Central memory CD4-positive, alpha-beta T cell (primary cell): Measurements from ENCODE around the gene SLAMF7.

ENCODE experiments used
- DNase-seq: peaks from one replicate; pipeline ENCODE4 v3.0.0; 2022

The SLAMF7 gene

GRCh38 chr1:160747717-160748116 is 8.7 kb downstream of the SLAMF7 start:
- DNase-seq, result no peak

DNA sequence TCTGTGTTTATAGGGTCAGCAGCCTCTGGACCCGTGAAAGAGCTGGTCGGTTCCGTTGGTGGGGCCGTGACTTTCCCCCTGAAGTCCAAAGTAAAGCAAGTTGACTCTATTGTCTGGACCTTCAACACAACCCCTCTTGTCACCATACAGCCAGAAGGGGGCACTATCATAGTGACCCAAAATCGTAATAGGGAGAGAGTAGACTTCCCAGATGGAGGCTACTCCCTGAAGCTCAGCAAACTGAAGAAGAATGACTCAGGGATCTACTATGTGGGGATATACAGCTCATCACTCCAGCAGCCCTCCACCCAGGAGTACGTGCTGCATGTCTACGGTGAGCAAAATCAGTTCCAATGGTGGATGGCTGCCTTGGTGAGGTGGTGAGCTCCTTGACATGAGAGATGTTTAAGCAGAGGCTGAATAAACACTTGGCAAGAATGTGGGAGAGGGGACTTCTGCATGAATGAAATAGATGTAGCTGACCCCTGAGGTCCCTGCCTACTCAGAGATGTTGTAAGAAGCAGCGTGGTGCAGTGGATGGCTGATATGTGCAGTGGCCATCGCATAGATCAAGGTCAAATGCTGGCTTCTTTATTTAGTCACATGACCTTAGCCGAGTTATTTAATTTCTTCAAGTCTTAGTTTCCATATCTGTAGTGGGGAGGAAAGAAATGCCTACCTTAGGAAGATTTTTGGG is 9.3 kb downstream of the SLAMF7 start:
- DNase-seq, result no peak

- DNase-seq, result no peak
Measured at GRCh38 chr1:160748878-160749269, 9.8 kb downstream of the SLAMF7 start.

DNA sequence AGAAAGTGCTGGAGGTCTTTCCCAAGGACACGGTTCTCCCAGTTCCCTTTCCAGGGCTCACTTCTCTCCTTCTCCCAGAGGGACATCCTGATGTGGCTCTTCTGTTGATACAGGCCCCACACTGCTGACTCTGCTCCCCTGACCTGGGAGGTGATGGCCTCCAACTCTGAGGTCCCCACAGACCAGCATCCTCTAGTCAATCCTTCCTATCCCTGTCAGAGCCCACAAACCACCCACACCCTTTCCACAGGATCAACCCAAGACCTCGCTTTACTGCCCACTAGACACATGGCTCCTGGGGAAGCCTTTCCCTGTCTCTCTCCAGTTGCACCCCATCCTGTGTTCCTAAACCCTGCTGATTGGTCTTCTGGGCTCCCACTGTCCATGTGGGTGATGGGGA is 11.6 kb downstream of the SLAMF7 start:
- no peak for DNase-seq

DNA sequence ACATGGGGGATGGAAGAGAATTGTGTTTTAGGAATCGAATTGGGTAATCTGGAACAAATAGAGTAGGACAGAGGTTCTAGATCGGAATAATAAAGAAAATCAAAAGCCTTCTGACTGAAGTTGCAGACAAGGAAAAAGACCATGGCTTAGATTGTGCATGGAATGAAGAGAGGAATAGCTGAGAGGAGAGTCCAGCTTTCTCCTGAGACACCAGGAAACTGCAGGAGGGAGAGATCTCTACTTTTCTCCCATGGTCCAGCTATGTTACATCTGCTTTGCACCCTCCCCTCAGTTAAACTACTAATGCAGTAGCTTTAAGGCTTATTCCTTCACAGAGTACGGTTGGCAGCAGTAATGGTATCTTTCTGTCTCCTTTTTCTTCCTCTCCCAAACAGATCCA is 13.4 kb downstream of the SLAMF7 start:
- no peak for DNase-seq

DNA sequence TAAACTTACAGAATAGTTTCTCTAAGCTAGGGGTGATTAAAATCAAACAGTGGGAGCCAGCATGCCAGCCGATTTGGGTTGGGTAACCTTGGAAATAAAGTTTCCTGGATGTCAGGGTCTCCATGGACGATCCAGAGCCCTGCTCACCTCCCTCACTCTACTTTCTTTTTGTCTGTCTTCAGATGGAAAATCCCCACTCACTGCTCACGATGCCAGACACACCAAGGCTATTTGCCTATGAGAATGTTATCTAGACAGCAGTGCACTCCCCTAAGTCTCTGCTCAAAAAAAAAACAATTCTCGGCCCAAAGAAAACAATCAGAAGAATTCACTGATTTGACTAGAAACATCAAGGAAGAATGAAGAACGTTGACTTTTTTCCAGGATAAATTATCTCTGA is 13.9 kb downstream of the SLAMF7 start:
- no peak for DNase-seq

DNA sequence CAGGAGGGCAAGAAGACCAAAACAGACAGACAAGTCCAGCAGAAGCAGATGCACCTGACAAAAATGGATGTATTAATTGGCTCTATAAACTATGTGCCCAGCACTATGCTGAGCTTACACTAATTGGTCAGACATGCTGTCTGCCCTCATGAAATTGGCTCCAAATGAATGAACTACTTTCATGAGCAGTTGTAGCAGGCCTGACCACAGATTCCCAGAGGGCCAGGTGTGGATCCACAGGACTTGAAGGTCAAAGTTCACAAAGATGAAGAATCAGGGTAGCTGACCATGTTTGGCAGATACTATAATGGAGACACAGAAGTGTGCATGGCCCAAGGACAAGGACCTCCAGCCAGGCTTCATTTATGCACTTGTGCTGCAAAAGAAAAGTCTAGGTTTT is 14.5 kb downstream of the SLAMF7 start:
- DNase-seq, result no peak

GRCh38 chr1:160755461-160755860 is 16.4 kb downstream of the SLAMF7 start:
- no peak for DNase-seq

GRCh38 chr1:160755911-160756848 is 17.1 kb downstream of the SLAMF7 start:
- no peak for DNase-seq

- DNase-seq, result no peak
Measured at GRCh38 chr1:160756849-160757201, 17.8 kb downstream of the SLAMF7 start.

DNA sequence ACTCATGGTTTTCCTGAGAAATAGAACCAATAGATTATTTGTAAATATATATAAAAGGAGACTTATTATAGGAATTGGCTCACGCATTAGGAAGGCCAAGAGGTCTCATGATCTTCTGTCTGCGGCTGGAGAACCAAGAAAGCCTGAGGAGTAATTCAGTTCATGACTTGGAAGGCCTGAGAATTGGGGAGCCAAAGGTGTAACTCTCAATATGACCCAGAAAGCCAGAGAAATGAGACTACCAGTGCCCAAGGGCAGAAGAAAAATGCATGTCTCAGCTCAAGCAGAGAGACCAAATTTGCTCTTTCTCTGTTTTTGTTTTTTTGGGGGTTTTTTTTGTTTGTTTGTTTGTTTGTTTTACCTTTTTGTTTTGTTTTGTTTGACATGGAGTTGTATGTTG is 19.5 kb downstream of the SLAMF7 start:
- no peak for DNase-seq

- no peak for DNase-seq
Measured at GRCh38 chr1:160759740-160760139, 20.7 kb downstream of the SLAMF7 start.

- no peak for DNase-seq
Measured at GRCh38 chr1:160761046-160761445, 22.0 kb downstream of the SLAMF7 start.

GRCh38 chr1:160761886-160762285 is 22.8 kb downstream of the SLAMF7 start:
- DNase-seq, result no peak

GRCh38 chr1:160763993-160764392 is 24.9 kb downstream of the SLAMF7 start:
- DNase-seq, result no peak

GRCh38 chr1:160767395-160768294 is 28.6 kb downstream of the SLAMF7 start:
- DNase-seq, result peak; percentile 16

- peak; percentile 82 for DNase-seq
Measured at GRCh38 chr1:160768295-160768657, 29.2 kb downstream of the SLAMF7 start.

DNA sequence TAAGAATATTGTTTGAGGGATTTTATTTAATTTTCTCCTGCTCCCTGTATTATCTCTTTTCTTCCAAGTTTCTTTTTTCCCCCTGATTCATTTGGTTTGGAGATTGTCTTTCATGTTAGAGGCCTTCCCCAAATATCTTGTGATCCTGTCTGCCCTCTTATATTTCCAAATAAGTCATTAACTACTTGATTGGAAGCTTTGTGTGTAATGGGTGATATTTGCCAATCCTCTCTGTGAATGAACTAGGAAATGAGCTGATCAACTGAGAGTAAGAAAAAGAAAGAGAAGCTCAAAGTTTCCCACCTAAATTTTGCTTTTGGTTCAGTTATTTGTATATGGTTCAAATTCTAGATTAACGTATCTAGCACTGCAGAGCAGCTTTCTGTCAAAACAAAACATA is 33.3 kb downstream of the SLAMF7 start:
- DNase-seq, result no peak

- no peak for DNase-seq
Measured at GRCh38 chr1:160773093-160773492, 34.0 kb downstream of the SLAMF7 start.

DNA sequence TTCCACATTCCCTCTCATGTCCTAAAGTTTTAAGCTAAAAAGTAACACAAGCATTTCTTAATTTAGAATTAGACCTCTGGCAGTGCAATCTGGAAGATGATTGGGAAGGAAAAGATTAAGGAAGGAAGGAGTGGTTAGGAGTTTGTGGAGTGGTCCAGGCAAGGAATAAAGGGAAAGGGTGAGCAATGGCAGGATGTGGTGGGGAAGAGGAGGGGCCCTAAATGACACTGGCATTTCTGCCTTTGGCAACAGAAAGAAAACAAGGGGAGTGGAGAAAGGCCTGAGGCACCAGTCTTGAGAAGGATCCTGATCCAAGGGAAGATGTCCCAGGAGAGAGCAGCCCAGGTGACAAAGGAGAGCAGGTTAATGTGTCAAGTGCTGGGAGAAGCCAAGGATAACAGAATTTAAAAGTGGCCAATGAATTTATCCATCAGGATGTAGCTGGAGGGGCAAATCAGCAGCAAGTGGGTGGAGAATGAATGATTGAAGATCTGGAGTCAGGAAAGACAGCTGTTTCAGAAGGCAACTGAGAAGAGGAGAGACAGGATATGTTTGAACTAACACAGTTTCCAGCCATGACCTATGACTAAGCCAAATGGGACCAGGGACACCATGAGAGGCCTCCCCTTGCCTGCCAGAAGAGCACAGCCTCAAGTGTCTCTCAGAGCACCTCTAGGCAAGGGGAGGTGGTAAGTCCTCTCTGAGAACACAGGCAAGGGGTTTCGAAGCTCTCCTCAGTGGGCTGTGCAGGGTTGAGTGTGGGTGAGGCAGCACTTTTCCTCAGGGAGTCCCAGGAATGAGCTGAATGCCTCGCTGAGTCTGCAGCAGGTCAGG is 36.1 kb downstream of the SLAMF7 start:
- DNase-seq, result no peak

DNA sequence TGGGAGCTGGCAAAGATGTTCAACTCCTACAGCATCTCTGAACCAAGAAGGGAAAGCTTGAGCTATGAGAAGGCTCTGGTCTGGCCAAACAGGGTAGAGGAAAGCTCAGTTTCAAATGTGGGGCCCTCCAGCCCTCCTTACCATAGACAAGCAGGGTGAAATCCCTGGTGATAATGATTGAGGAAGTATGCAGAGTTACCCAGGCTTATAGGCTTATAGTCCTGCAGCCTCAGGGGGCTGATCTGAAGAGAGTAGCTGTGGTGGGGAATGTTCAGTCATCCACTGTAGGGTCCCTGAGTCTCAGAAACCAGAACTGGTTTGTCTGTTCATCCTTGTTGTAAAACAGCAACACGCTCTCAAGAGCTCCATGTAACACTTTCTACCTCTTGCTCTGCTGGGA is 37.1 kb downstream of the SLAMF7 start:
- DNase-seq, result no peak

DNA sequence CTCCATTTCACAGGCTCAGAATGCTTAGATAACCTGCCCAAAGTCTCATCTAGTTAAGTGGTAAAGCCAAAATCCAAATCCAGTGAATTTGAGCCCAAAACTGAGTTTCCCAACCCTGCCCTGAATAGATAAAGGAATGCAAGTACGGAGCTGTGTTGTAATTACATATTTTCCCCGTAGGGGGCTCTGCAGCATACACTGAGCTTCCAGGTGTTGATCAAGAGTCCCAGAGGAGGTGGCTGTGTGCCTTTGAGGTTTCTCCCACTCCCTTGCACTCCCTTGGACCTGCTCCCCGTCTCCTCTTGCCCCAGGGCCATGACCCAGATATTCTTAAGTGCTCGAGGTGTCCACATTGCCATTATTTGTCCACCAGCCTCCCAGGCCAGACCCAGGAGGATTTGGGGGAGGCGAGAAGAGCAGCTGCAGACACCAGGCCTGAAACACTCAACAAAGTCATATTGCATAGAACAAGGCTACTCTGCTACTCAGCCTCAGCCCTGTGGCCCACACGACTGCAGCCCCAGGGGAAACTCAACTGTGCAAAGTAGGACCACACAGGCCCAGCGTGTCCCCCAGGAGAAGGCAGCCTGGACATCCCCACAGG is 38.5 kb downstream of the SLAMF7 start:
- peak; percentile 68 for DNase-seq
